Fibroblast of villous mesenchyme (primary cell): Measurements from ENCODE around the gene ADAMTS12. TPM values are rescaled to one million over a fixed set of nuclear protein-coding genes. Genes with fewer than 3 reads are reported as not detected.
"Not testable (repeated sequence)": the region's sequence is repeated elsewhere in the genome, so short reads cannot be mapped to it uniquely, and the experiment has no call there.

ENCODE experiments used
- DNase-seq: peaks from one replicate; pipeline ENCODE4 v3.0.0-alpha.2; 2010; ENCODE audit warnings: low read depth
- H3K4me3 ChIP-seq: 2 replicates; pipeline ENCODE4 v1.5.1; 2011; ENCODE audit warnings: low read depth, mild to moderate bottlenecking, low read length
- total RNA-seq: library from RNA; depleted of rRNA; stranded (reverse); fragments of >200 nt; gene quantifications from 2 replicates; pipeline ENCODE4 v1.2.3, GENCODE V29; 2012
- TF ChIP-seq, protein P1 (sequence below): IDR thresholded peaks from 2 replicates; pipeline ENCODE4 v1.5.1; 2012; ENCODE audit warnings: low read depth, mild to moderate bottlenecking, low read length; ENCODE audit not compliant: insufficient read depth

The ADAMTS12 gene
- total RNA-seq, 1 donor, result 94.1 TPM

DNA sequence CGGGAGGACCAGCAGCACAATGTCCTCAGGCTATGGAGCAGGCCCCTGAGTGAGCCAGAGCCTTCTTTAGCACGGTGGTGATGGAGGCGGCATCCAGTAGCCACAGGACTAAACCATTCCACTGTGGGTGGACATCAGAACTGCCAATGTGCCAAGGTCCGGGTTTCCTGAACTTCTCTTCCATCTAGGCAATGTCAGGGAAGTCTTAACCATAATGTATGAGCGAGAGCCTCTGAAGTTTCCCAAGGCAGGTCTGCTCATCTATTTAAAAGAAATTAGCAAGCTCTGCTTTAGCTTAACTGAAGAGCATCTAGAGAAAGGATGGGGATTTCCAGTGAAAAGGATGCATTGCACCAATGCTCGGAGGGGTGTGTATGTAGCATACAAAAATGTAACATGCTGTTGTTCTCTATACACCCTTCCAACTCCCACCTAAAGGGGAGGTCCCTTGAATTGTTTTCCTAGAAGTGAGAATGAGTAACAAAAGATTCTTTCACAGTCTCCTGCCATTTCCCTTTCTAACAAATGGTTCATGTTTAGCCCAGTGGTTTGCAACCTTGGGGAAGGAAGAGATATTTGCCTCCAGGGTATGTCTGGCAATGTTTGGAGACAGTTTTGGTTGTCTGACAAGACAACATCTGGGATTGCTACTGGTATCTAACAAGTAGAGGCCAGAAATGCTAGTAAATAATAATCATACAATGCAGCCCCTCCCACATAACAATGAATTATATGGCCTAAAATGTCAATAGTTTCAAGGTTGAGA is 38.3 kb upstream of the ADAMTS12 start:
- no peak overlapping the region for H3K4me3 ChIP-seq
- TF ChIP-seq, protein P1, sequence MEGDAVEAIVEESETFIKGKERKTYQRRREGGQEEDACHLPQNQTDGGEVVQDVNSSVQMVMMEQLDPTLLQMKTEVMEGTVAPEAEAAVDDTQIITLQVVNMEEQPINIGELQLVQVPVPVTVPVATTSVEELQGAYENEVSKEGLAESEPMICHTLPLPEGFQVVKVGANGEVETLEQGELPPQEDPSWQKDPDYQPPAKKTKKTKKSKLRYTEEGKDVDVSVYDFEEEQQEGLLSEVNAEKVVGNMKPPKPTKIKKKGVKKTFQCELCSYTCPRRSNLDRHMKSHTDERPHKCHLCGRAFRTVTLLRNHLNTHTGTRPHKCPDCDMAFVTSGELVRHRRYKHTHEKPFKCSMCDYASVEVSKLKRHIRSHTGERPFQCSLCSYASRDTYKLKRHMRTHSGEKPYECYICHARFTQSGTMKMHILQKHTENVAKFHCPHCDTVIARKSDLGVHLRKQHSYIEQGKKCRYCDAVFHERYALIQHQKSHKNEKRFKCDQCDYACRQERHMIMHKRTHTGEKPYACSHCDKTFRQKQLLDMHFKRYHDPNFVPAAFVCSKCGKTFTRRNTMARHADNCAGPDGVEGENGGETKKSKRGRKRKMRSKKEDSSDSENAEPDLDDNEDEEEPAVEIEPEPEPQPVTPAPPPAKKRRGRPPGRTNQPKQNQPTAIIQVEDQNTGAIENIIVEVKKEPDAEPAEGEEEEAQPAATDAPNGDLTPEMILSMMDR, result no peak
- peak; percentile 8 for DNase-seq

DNA sequence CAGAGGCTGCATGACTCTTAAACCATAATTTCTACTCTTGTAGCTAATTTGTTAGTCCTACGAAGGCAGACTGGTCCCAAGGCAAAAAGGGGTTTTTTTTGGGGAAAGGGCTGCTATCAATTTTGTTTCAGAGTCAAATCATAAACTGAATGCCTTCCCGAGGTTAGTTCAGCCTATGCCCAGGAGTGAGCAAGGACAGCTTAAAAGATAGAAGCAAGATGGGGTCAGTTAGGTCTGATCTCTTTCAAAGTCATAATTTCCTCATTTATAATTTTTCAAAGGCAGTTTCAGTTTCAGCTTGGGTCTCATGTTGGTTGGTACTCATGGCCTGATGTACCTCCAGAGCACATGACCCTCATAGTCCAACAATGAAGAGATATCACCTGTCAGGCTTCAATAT is 36.5 kb upstream of the ADAMTS12 start:
- no peak overlapping the region for H3K4me3 ChIP-seq
- TF ChIP-seq, protein P1, result no peak
- no peak for DNase-seq

DNA sequence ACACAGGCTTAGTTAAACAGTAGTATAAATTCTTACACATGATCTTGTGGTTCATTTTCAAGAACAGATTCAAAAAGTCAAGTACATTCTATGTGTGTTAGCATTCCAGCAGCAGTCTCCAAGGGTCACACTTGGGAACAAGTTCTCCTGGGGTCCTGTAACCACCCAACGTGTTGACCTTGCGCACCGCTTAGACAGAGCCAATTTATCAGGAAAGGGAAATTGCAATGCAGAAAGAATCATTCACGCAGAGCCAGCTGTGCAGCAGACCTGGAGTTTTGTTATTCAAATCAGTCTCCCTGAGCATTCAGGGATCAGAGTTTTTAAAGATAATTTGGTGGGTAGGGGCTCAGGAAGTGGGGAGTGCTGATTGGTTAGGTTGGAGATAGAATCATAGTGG is 35.9 kb upstream of the ADAMTS12 start:
- no peak overlapping the region for H3K4me3 ChIP-seq
- no peak for DNase-seq
- TF ChIP-seq, protein P1, result no peak

DNA sequence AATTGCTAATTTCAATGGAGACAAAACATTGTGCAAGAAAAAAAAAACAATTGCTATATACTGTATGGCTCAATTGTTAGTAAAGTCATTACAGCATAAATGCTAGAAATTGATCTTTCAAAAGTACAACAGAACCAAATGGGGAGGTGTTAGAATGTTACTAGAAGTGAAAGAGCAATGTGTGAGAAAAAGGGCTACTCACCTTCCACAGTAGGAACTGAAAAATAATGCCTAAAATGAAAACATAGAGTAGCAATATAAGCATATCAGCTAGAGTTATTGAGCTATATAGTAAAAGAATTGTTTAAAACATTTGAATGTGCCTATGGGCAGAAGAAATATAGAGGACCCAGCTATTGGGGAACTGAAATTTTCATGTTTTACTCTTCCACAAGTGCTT is 33.5 kb upstream of the ADAMTS12 start:
- no peak overlapping the region for H3K4me3 ChIP-seq
- TF ChIP-seq, protein P1, result no peak
- no peak for DNase-seq

DNA sequence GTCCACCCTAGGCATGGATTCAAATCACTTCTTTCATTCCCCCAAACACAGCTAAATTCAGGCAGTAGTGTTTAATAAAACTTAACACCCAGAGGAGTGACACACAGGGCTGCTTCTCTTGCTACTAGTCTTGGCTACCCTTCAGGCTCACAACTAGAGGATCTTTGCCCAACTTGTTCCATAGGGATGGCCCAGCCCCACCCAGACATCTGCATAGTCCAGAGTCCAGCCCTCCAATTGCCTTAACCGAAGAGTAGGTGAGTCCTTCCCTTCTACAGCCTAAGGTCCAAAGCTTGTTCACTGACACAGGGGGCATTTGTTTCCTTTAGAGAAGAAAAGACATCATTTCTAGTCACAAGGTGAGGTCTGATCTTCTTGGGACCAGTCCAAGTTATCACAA is 29.2 kb upstream of the ADAMTS12 start:
- DNase-seq, result no peak
- TF ChIP-seq, protein P1, result no peak
- H3K4me3 ChIP-seq, result no peak overlapping the region

DNA sequence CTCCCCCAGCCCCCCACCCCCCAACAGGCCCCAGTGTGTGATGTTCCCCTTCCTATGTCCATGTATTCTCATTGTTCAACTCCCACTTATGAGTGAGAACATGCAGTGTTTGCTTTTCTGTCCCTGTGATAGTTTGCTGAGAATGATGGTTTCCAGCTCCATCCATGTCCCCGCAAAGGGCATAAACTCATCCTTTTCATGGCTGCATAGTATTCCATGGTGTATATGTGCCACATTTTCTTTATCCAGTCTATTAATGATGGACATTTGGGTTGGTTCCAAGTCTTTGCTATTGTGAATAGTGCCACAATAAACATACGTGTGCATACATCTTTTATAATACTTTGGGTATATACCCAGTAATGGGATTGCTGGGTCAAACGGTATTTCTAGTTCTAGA is 23.1 kb upstream of the ADAMTS12 start:
- not testable (repeated sequence) for DNase-seq, H3K4me3 ChIP-seq

DNA sequence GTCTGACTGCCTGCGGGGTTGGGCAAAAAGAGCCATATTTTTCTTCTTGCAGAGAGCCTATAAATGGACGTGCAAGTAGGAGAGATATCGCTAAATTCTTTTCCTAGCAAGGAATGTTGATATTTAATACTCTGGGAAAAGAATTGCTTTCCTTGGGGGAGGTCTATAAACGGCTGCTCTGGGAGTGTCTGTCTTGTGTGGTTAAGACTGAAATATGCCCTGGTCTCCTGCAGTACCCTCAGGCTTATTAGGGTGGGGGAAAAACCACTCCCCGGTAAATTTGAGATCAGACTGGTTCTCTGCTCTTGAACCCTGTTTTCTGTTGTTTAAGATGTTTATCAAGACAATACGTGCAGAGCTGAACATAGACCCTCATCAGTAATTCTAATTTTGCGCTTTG is 14.5 kb upstream of the ADAMTS12 start:
- DNase-seq, result peak; percentile 24
- H3K4me3 ChIP-seq, result not testable (repeated sequence)

DNA sequence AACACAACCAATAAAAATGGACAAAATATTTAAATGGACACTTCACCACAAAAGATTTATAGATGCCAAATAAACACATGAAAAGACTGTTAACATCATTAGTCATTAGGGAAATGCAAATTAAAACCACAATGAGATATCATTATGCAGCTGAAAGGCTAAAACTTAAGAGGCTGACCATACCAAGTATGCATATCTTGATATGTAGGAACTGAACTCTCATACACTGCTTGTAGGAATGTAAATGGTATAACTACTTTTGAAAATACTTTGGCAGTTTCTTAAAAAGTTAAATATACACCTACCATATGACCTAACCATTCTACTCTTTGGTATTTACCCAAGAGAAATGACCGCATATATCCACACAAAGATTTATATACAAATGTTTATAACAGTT is 13.6 kb upstream of the ADAMTS12 start:
- TF ChIP-seq, protein P1, result no peak
- DNase-seq, result peak; percentile 30
- no peak overlapping the region for H3K4me3 ChIP-seq
